Colonic mucosa (tissue), 4 donors: Measurements from ENCODE around the gene CDH16. TPM values are rescaled to one million over a fixed set of nuclear protein-coding genes. Genes with fewer than 3 reads are reported as not detected.

Experiments used
- DNase-seq: peaks from one replicate; pipeline ENCODE4 v3.0.0-alpha.2; 2020
- H3K27ac ChIP-seq: fragments of 200-600 bp; one replicate; pipeline ENCODE4 v1.8.0; 2021
- H3K27me3 ChIP-seq: fragments of 200-600 bp; one replicate; pipeline ENCODE4 v1.8.0; 2021
- H3K36me3 ChIP-seq: fragments of 200-600 bp; one replicate; pipeline ENCODE4 v1.8.0; 2021
- H3K4me1 ChIP-seq: fragments of 200-600 bp; one replicate; pipeline ENCODE4 v1.8.0; 2021; ENCODE audit warnings: mild to moderate bottlenecking
- H3K4me3 ChIP-seq: fragments of 200-600 bp; one replicate; pipeline ENCODE4 v1.8.0; 2021
- H3K9ac ChIP-seq, 2 donors: one replicate each; pipeline ENCODE4 v1.7.0; 2013; ENCODE audit warnings: control low read depth in 2 of 2, low read depth in 2 of 2, low read length in 2 of 2
- H3K9me3 ChIP-seq: fragments of 200-600 bp; one replicate; pipeline ENCODE4 v1.8.0; 2021
- intact Hi-C: fragments of 100-400 bp; cut with DNase I; formaldehyde crosslinking; loops from one replicate; pipeline ENCODE4 v1.14.1; 2022
- total RNA-seq, 2 donors: library from RNA; stranded (reverse); fragmentation: NEBNext Ultra II Directional in 1 of 2; extraction: Animal tissue kit (Norgen Biotek cat#: 25700) in 1 of 2; gene quantifications; one replicate each; pipeline ENCODE4 v1.2.1, GENCODE V29; 2021
- TF ChIP-seq, protein P1 (sequence below): fragments of 200-600 bp; IDR thresholded peaks from one replicate; pipeline ENCODE4 v1.8.0; 2022; ENCODE audit warnings: antibody characterized with exemption, mild to moderate bottlenecking
- donor health status: healthy.
- donor health status: DM: no; HTN: no; CAD: no.
- donor health status: DM: no; HTN: no; CAD: no.

Gene CDH16
- total RNA-seq, 2 donors from 2014 or later = 0.72 to 1.8 TPM

DNA sequence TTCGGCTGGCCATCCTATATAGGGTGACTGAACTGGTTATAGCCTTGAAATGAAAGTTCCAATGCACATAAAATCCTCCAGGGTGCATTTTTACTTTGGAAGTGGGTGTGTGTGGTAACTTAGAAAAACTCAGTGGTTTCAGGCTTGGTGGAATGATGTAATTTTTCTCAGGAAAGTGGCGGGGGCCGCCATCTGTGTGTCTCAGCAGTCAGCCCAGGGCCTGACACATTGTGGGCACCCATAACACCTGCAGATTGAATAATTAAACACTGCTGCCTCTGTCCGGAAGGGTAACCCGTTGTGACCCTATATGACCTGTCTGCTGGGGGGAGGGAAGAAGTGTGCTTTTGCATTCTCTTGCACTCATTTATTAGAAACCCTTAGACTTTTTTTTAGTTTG is 40.6 kb downstream of the CDH16 start:
- no peak overlapping the region for H3K9ac ChIP-seq
- H3K27ac ChIP-seq = peak overlapping the region; percentile 53
- H3K9me3 ChIP-seq = no peaks in the 10 kb centered on the region
- DNase-seq = no peak
- TF ChIP-seq, protein P1, sequence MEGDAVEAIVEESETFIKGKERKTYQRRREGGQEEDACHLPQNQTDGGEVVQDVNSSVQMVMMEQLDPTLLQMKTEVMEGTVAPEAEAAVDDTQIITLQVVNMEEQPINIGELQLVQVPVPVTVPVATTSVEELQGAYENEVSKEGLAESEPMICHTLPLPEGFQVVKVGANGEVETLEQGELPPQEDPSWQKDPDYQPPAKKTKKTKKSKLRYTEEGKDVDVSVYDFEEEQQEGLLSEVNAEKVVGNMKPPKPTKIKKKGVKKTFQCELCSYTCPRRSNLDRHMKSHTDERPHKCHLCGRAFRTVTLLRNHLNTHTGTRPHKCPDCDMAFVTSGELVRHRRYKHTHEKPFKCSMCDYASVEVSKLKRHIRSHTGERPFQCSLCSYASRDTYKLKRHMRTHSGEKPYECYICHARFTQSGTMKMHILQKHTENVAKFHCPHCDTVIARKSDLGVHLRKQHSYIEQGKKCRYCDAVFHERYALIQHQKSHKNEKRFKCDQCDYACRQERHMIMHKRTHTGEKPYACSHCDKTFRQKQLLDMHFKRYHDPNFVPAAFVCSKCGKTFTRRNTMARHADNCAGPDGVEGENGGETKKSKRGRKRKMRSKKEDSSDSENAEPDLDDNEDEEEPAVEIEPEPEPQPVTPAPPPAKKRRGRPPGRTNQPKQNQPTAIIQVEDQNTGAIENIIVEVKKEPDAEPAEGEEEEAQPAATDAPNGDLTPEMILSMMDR = no peak
- intact Hi-C loops = no loop called here
- H3K27me3 ChIP-seq = no peaks in the 10 kb centered on the region
- no peak overlapping the region for H3K4me3 ChIP-seq
- no peaks in the 10 kb centered on the region for H3K36me3 ChIP-seq
- H3K4me1 ChIP-seq = peaks cover 4% of the 10 kb centered on the region

- Histone ChIP-seq H3K27me3 (no peaks in the 10 kb centered on the region), H3K9me3 (no peaks in the 10 kb centered on the region), H3K4me1 (peaks cover 5% of the 10 kb centered on the region), H3K36me3 (no peaks in the 10 kb centered on the region), H3K9ac (peak overlapping the region in 1 of 2 donors; percentile 19), H3K4me3 (no peak overlapping the region), H3K27ac (no peak overlapping the region)
- no peak for DNase-seq
- intact Hi-C loops = no loop called here
- TF ChIP-seq, protein P1 = no peak
Measured at GRCh38 chr16:66874079-66874775, 44.5 kb downstream of the CDH16 start.

DNA sequence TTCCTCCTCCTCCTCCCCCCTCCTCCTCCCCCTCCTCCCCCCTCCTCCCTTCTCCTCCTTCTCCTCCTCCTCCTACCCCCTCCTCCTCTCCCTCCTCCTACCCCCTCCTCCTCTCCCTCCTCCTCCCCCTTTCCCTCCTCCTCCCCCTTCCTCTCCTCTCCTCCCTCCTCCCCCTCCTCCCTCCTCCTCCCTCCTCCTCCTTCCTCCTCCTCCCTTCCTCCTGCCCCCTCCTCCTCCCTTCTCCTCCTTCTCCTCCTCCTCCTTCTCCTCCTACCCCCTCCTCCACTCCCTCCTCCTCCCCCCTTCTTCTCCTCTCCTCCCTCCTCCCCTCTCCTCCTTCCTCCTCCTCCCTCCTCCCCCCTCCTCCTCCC is 45.0 kb downstream of the CDH16 start:
- Histone ChIP-seq H3K4me3 (no peak overlapping the region), H3K4me1 (peaks cover 5% of the 10 kb centered on the region), H3K9ac (peak overlapping the region; percentile 45 to 75), H3K27me3 (no peaks in the 10 kb centered on the region), H3K27ac (peak overlapping the region; percentile 81), H3K36me3 (no peaks in the 10 kb centered on the region), H3K9me3 (no peaks in the 10 kb centered on the region)
- intact Hi-C loops = no loop called here
- DNase-seq = peak; percentile 50
- TF ChIP-seq, protein P1 = no peak

GRCh38 chr16:66872943-66873684 is 45.6 kb downstream of the CDH16 start:
- H3K36me3 ChIP-seq = no peaks in the 10 kb centered on the region
- DNase-seq = peak; percentile 94
- peaks cover 5% of the 10 kb centered on the region for H3K4me1 ChIP-seq
- intact Hi-C loops = no loop called here
- peak overlapping the region; percentile 68 to 75 for H3K9ac ChIP-seq
- H3K27me3 ChIP-seq = no peaks in the 10 kb centered on the region
- H3K4me3 ChIP-seq = peak overlapping the region; percentile 32
- TF ChIP-seq, protein P1 = peak; percentile 91
- no peaks in the 10 kb centered on the region for H3K9me3 ChIP-seq
- peak overlapping the region; percentile 81 for H3K27ac ChIP-seq

- intact Hi-C loops = no loop called here
Measured at GRCh38 chr16:66872559-66872942, 46.1 kb downstream of the CDH16 start.

More at GRCh38 chr16:66872559-66872942, 46.1 kb downstream of the CDH16 start:
- H3K9me3 ChIP-seq = no peaks in the 10 kb centered on the region
- H3K36me3 ChIP-seq = no peaks in the 10 kb centered on the region
- H3K4me3 ChIP-seq = peak overlapping the region; percentile 32
- H3K27me3 ChIP-seq = no peaks in the 10 kb centered on the region
- H3K4me1 ChIP-seq = peaks cover 5% of the 10 kb centered on the region
- H3K27ac ChIP-seq = peak overlapping the region; percentile 81
- TF ChIP-seq, protein P1 = no peak
- peak overlapping the region; percentile 68 to 75 for H3K9ac ChIP-seq
- peak; percentile 42 for DNase-seq
